Right forelimb (tissue), 1 donor: ENCODE results near the gene DDX39B.
"Not testable (repeated sequence)": the region's sequence is repeated elsewhere in the genome, so short reads cannot be mapped to it uniquely, and the experiment has no call there.

Experiments
- DNase-seq: peaks from one replicate; pipeline ENCODE4 v3.0.0-alpha.2; 2018

Gene DDX39B

GRCh38 chr6:31575335-31575901 is 33.6 kb upstream of the DDX39B start, which contains the start of gene TNF:
TNF (plus strand) TSS chr6:31575565; CDS start chr6:31575742, 177 bp downstream.
- DNase-seq, result no peak

DNA sequence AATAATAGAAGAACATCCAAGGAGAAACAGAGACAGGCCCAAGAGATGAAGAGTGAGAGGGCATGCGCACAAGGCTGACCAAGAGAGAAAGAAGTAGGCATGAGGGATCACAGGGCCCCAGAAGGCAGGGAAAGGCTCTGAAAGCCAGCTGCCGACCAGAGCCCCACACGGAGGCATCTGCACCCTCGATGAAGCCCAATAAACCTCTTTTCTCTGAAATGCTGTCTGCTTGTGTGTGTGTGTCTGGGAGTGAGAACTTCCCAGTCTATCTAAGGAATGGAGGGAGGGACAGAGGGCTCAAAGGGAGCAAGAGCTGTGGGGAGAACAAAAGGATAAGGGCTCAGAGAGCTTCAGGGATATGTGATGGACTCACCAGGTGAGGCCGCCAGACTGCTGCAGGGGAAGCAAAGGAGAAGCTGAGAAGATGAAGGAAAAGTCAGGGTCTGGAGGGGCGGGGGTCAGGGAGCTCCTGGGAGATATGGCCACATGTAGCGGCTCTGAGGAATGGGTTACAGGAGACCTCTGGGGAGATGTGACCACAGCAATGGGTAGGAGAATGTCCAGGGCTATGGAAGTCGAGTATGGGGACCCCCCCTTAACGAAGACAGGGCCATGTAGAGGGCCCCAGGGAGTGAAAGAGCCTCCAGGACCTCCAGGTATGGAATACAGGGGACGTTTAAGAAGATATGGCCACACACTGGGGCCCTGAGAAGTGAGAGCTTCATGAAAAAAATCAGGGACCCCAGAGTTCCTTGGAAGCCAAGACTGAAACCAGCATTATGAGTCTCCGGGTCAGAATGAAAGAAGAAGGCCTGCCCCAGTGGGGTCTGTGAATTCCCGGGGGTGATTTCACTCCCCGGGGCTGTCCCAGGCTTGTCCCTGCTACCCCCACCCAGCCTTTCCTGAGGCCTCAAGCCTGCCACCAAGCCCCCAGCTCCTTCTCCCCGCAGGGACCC is 32.6 kb upstream of the DDX39B start:
- no peak for DNase-seq

DNA sequence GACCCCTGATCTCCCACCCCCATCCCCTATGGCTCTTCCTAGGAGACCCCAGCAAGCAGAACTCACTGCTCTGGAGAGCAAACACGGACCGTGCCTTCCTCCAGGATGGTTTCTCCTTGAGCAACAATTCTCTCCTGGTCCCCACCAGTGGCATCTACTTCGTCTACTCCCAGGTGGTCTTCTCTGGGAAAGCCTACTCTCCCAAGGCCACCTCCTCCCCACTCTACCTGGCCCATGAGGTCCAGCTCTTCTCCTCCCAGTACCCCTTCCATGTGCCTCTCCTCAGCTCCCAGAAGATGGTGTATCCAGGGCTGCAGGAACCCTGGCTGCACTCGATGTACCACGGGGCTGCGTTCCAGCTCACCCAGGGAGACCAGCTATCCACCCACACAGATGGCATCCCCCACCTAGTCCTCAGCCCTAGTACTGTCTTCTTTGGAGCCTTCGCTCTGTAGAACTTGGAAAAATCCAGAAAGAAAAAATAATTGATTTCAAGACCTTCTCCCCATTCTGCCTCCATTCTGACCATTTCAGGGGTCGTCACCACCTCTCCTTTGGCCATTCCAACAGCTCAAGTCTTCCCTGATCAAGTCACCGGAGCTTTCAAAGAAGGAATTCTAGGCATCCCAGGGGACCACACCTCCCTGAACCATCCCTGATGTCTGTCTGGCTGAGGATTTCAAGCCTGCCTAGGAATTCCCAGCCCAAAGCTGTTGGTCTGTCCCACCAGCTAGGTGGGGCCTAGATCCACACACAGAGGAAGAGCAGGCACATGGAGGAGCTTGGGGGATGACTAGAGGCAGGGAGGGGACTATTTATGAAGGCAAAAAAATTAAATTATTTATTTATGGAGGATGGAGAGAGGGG is 31.7 kb upstream of the DDX39B start:
- DNase-seq, result no peak

DNA sequence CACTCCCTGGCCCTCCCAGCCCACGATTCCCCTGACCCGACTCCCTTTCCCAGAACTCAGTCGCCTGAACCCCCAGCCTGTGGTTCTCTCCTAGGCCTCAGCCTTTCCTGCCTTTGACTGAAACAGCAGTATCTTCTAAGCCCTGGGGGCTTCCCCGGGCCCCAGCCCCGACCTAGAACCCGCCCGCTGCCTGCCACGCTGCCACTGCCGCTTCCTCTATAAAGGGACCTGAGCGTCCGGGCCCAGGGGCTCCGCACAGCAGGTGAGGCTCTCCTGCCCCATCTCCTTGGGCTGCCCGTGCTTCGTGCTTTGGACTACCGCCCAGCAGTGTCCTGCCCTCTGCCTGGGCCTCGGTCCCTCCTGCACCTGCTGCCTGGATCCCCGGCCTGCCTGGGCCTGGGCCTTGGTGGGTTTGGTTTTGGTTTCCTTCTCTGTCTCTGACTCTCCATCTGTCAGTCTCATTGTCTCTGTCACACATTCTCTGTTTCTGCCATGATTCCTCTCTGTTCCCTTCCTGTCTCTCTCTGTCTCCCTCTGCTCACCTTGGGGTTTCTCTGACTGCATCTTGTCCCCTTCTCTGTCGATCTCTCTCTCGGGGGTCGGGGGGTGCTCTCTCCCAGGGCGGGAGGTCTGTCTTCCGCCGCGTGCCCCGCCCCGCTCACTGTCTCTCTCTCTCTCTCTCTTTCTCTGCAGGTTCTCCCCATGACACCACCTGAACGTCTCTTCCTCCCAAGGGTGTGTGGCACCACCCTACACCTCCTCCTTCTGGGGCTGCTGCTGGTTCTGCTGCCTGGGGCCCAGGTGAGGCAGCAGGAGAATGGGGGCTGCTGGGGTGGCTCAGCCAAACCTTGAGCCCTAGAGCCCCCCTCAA is 30.5 kb upstream of the DDX39B start, which contains the start of gene LTA:
Gene LTA (plus strand): TSS at position 249 of the 871 bp plus-strand sequence. CDS start 454 bp downstream, at position 703.
- DNase-seq, result no peak

- DNase-seq, result no peak
These were observed 28.2 kb upstream of the DDX39B start for GRCh38 chr6:31569861-31570536.

- DNase-seq, result no peak
These were observed 26.7 kb upstream of the DDX39B start for GRCh38 chr6:31568537-31568961.

- no peak for DNase-seq
These were observed 25.9 kb upstream of the DDX39B start for GRCh38 chr6:31567531-31568370.

DNA sequence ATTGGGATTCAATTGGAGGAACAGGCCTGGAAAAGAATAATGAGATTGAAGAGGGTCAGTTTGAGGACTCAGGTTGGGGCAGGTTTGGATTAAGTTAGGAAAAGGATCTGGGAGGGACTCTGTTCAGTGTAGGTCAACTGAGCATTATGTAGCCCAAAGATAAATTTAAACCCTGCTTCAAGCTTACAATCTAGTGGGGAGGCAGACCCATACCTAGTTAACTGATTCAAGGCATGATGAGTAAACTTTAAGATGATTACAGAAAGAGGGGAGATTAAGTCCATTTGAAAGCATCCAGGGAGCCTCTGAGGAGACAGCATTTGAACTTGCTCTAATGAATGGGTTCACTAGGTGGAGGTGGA is 18.9 kb upstream of the DDX39B start:
- DNase-seq, result no peak

DNA sequence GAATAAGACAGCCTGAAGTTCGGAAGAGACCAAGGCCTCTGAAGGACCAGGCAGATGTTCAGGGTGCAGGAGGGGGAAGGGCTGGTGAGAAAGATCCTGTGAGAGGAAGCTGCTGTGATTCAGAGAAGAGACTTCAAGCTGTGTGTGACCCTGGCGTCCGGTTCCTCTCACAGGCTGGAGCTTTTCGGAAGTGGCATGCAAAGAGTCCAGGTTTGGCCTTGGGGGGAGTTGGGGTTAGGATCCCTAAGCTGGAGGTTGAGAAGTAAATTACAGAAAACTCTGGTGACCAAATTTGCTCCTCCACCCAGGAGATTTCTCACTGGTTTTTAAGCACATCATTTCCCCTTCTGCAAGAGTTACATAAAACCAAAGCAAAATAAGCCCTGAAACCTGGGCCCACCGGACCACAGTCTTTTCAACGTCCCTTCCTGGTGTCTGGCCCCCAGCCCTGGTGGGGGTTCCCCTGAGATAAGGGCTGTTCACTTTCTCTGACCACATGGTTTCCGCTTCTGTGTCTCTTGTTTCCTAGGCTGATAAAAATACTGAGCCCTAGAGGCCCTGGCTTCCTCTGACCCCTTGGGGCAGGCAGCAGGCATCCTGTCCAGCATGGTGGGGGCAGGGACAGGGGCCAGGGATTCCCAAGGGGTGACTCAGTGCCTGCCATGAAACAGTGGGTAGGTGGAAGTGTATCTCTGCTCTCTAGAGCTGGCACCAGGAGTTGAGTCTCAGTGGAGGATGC is 18.3 kb upstream of the DDX39B start:
- no peak for DNase-seq

DNA sequence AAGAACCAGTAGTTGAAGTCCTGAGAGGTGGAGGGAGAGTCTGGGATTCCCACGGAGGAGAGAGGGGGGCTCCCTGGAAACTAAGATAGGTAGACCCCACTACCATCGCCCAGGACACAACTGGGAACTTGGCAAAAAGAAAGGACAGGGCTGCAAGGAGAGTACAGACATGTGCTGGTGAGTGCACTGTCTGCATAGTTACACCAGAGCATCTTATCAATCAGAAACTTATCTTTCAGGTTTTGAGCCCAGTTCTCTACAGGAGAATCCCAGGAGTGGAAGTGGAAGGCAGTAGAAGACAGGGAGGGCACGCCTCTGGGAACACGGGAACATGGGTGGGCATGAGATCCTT is 17.8 kb upstream of the DDX39B start:
- DNase-seq, result no peak

GRCh38 chr6:31558631-31559500 is 17.1 kb upstream of the DDX39B start:
- DNase-seq, result no peak

GRCh38 chr6:31558318-31558625 is 16.5 kb upstream of the DDX39B start:
- no peak for DNase-seq

GRCh38 chr6:31557443-31558317 is 15.9 kb upstream of the DDX39B start:
- no peak for DNase-seq

- no peak for DNase-seq
These were observed 14.5 kb upstream of the DDX39B start for GRCh38 chr6:31556307-31556706.

DNA sequence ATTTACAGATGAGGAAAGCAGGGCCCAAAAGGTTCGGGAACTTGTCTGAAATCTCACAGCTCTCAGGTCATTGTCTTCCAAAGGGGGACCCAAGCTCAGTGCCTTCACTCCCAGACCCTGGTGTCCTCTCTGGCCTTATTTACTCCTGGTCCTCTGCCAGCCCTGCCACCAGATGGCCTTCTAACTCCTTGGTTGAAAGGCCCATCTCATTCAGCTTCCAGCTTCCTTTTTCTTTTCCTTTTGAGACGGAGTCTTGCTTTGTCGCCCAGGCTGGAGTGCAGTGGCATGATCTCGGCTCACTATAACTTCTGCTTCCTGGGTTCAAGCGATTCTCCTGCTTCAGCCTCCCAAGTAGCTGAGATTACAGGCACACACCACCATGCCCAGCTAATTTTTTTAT is 9.6 kb upstream of the DDX39B start:
- not testable (repeated sequence) for DNase-seq

DNA sequence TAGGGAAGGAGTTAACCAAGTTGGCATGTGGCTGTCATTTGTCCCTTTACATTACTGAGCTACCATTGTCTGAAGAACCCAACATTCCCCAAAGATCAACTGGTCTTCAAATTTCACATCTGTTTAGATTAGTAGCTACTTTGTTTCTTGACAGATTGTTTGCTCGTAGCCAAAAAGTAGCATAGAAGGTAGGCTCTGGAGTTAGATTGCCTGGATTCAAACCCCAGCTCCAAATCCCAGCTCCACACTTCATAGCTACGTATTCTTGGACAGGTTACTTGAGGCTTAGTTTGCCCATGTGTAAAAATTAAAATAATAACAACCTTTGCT is 6.7 kb upstream of the DDX39B start:
- no peak for DNase-seq

DNA sequence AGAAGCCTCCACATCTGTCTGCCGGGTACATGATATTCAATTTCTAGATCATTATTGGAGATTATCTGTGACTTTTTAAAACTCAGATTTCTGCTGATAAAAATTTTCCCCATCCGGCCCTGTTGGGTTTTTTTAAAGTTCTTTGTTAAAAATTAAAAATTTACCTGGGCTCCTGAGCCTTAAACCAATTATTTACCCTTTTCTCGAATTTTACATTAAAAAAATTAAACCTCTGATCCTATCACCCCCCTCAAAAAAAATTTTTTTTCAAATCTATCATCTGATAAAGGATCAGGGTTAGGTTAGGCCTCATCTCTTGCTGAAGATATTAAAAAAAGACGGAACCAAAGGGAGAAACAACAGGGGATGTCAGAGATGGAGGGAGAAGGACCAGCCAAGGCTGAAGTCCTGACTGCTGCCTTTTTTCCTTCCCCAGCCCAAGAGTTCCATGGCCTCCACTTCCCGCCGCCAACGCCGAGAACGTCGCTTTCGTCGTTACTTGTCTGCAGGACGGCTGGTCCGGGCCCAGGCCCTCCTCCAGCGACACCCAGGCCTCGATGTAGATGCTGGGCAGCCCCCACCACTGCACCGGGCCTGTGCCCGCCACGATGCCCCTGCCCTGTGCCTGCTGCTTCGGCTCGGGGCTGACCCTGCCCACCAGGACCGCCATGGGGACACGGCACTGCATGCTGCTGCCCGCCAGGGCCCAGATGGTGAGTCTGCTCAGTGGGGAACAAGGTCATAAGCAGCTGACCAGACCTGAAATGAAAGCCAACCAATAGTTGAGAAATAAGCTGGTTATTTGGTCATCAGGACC is 6.1 kb upstream of the DDX39B start:
- no peak for DNase-seq
